ENCODE results near the gene GALNT10.

Gene GALNT10

DNA sequence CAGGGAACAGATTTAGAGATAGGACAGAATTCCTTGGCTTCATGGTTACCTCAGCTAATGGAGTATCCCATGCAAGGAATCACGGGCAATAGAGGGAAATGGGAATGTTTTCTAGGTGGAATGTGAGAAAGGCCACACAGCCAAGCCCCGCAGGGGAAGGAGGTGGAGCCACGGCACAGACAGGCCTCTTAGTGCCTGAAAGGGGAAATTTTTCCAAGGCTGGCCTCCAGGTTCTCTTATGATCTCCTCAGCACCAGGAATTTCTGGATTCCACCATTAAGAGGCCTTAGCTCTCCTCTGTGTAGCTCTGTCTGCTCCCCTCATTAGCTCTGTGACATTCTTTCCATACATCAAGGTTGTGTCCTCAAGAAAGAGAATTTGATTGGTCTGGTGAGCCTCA is 124.7 kb downstream of the GALNT10 start:
- no peak overlapping the region for H3K27ac ChIP-seq
- TF ChIP-seq, protein P1, sequence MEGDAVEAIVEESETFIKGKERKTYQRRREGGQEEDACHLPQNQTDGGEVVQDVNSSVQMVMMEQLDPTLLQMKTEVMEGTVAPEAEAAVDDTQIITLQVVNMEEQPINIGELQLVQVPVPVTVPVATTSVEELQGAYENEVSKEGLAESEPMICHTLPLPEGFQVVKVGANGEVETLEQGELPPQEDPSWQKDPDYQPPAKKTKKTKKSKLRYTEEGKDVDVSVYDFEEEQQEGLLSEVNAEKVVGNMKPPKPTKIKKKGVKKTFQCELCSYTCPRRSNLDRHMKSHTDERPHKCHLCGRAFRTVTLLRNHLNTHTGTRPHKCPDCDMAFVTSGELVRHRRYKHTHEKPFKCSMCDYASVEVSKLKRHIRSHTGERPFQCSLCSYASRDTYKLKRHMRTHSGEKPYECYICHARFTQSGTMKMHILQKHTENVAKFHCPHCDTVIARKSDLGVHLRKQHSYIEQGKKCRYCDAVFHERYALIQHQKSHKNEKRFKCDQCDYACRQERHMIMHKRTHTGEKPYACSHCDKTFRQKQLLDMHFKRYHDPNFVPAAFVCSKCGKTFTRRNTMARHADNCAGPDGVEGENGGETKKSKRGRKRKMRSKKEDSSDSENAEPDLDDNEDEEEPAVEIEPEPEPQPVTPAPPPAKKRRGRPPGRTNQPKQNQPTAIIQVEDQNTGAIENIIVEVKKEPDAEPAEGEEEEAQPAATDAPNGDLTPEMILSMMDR (IDR thresholded peaks at IDR 0.05), result no peak
- TF ChIP-seq ZFX (IDR thresholded peaks at IDR 0.05; ENCODE audit: borderline replicate concordance), result no peak

DNA sequence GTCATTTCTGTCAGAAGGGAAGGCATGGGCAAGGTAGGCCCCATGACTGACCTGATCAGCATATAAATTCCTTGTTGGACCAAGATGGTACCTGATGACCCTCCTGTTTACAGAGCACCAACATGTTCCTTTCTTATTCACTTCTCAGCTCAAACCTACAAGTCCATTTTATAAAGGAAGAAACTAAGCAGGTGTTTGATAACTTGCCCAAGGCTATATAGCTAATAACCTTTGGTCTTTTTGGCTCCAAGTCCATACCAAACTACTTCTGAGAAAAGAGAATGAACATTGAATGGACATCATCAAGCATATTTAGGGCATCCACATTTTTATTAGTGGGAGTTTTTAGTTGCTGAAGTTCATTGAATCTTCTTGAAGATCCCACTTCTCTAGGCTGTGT is 125.2 kb downstream of the GALNT10 start:
- TF ChIP-seq ZFX (IDR thresholded peaks at IDR 0.05; ENCODE audit: borderline replicate concordance), result no peak
- TF ChIP-seq, protein P1 (IDR thresholded peaks at IDR 0.05), result no peak
- H3K27ac ChIP-seq, result no peak overlapping the region

DNA sequence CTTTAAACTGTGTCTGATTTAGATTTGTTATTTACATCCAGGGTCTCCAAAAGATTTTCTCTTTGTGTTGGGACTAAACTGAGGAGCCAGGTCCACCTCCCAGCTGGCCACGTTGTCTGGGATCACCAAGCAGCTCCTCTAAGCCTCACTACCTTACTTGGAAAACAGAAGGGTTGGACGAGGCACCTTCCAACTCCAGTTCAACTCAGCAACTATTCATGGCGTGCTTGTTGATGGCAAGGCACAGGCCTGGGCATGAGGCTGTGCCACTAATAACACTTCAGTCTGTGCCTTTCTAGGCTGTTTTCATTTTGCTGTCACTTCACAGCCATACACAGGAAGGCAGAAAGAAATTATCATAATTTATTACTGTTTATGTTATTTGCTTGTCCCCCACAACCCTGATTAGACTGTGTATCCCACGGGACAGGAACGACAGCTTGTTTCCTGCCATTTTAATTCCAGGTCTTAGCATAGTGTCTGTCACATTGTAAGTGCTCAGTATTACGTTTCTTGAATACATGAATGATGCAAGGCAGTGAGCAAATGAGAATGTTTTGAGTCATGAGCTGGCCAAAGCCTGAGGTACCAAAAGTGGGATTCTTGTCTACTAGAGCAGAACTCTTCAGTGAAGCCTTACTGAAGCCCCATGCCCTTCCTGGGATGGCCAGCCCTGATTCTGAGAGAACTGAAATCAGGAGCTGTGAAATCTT is 125.8 kb downstream of the GALNT10 start:
- TF ChIP-seq, protein P1 (IDR thresholded peaks at IDR 0.05), result no peak
- TF ChIP-seq ZFX (IDR thresholded peaks at IDR 0.05; ENCODE audit: borderline replicate concordance), result no peak

DNA sequence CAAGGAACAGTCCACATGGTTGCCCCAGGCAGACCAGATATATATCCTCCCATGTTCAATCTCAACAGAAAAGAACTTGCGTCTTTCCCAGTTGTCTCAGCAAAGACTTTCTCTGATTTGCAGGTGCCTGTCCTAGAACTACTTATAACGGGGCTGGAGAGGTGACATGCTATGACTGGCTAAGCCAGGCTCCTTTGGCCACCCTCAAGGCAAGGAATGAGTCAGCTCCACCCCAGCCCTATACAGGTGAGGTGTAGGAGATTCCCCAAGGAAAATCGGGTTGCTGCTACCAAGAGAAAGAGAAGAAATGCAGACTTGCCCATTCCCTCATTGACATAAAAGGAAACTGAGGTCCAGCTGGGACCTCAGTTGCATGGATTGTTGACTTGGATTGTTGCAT is 127.4 kb downstream of the GALNT10 start:
- no peak overlapping the region for H3K27ac ChIP-seq
- TF ChIP-seq ZFX (IDR thresholded peaks at IDR 0.05; ENCODE audit: borderline replicate concordance), result no peak
- TF ChIP-seq, protein P1 (IDR thresholded peaks at IDR 0.05), result no peak

More for the DNA sequence above, 125.8 kb downstream of the GALNT10 start:
- no peak overlapping the region for H3K27ac ChIP-seq

DNA sequence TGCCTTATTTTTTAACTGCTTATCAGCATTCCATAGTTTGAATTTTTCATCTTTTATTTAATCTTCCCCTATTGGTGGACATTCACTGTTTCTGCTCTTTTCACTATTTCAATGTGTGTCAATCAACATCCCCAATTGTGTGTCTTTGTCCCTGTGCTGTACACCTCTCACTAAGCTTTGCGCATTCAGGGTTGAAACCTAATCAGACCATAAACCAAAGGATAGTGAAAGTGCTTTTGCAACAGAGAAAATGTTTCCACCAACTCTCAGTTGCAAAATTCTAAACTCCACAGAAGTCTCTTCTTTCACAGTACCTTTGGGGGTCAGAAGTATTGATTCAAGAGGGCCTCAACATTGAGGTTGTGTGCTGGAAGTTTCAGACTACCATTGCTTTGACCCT is 128.2 kb downstream of the GALNT10 start:
- no peak for TF ChIP-seq ZFX (IDR thresholded peaks at IDR 0.05; ENCODE audit: borderline replicate concordance)
- TF ChIP-seq, protein P1 (IDR thresholded peaks at IDR 0.05), result no peak
- no peak overlapping the region for H3K27ac ChIP-seq

DNA sequence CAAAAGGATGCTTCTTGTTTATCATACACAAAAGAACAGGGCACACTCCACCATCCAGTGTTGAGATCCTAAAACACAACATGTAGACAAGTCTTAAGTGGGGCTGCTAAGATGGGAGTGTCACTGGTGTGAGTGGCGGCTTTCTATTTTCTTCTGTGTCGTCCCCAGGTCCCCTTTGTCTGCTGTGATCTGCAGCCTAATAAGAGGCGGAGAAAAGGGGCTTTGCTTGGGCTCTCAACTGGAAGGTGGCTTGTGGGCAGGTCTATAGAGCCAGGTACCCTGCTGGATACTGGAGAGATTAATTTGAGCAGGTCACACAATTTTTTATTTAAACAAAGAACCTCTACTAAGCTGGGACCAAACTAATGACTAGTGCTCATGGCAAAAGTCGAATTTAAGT is 129.2 kb downstream of the GALNT10 start:
- TF ChIP-seq, protein P1 (IDR thresholded peaks at IDR 0.05), result no peak
- no peak for TF ChIP-seq ZFX (IDR thresholded peaks at IDR 0.05; ENCODE audit: borderline replicate concordance)
- no peak overlapping the region for H3K27ac ChIP-seq

DNA sequence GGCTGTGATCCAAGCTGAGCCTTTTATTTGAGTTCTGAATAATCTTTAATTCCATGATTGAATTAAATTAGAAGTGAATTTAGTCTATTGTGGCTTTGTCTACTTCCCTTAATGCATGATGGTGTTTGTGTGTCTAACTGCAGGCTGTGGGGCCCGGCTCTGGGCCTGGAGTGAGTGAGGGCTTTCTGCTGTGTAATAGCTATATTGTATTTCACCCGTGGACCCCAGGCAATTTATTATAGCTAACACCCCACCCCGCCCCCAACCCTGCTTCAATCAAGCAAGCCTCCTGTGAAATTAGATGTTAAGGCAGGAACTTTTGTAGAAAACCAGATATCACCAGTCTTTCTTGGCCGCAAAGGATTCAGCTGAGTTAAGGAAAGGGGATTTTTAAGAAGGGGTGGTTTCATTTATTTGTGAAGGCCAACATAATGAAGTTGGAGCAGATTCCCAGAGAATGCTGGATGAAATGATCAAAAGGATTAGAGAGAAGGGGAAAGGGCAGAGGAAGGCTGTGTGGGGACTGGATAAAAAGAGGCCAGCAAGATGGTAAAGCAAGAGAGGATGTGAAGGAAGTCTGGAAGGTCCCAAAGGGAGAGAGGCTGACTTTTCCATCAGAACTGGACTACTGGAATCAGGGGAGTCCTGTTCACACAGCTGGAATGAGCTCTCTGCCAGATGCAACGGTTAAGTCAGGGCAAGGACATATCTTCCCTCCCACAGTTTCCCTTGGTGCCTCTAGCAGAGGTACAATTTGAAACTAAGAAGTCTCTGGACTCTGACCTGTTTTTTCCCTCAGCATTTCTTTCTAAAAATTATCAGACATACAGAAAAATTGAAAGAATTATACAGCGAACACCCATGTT is 129.9 kb downstream of the GALNT10 start:
- no peak for TF ChIP-seq ZFX (IDR thresholded peaks at IDR 0.05; ENCODE audit: borderline replicate concordance)
- TF ChIP-seq, protein P1 (IDR thresholded peaks at IDR 0.05), result no peak
- H3K27ac ChIP-seq, result no peak overlapping the region
